ENCODE measurements around the gene GAST. TPM values are rescaled to one million over a fixed set of nuclear protein-coding genes. Genes with fewer than 3 reads are reported as not detected.

GAST gene
- polyA plus RNA-seq, 2 of the 4 experiments (the other 2 are of a cell fraction) = not detected

DNA sequence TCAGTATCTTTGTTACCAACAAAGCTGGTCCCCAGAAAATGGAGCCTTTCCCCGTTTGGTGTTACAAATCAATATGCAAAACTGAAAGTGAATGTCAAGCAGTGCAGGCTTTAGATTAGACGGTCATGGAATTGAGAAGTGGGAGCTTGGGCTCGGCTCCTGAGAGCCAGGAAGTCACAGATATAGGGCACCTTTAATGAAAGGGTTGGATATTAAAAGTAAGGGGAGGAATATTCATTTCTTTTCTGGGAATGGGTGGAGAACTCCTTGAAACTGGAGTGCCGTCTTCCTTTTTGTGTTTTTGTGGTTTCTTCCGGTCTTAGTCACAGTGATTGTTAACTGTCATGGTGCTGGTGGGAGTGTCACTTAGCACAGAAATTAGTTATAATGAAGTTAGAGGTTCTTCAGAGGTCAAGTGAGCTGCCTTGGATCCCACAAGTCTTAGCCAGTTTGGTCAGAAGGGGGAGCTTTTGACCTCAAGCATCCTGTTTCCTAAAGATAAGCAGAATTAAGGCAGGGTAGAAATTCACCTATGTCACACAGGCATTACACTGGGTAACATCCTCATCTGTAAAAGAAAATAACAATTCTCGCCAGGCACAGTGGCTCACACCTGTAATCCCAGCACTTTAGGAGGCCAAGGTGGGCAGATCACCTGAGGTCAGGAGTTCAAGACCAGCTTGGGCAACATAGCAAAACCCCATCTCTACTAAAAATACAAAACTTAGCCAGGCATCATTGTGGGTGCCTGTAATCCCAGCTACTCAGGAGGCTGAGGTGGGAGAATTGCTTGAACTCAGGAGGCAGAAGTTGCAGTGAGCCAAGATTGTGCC, 33.0 kb upstream of the GAST start (continued):
- TF ChIP-seq, protein P1, sequence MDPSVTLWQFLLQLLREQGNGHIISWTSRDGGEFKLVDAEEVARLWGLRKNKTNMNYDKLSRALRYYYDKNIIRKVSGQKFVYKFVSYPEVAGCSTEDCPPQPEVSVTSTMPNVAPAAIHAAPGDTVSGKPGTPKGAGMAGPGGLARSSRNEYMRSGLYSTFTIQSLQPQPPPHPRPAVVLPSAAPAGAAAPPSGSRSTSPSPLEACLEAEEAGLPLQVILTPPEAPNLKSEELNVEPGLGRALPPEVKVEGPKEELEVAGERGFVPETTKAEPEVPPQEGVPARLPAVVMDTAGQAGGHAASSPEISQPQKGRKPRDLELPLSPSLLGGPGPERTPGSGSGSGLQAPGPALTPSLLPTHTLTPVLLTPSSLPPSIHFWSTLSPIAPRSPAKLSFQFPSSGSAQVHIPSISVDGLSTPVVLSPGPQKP (IDR thresholded peaks at IDR 0.05; ENCODE audit: low read depth, low read length) = no peak
- no peak for TF ChIP-seq RFX5 (IDR thresholded peaks at IDR 0.05)
- TF ChIP-seq, protein P2, sequence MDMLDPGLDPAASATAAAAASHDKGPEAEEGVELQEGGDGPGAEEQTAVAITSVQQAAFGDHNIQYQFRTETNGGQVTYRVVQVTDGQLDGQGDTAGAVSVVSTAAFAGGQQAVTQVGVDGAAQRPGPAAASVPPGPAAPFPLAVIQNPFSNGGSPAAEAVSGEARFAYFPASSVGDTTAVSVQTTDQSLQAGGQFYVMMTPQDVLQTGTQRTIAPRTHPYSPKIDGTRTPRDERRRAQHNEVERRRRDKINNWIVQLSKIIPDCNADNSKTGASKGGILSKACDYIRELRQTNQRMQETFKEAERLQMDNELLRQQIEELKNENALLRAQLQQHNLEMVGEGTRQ (IDR thresholded peaks at IDR 0.05) = no peak

DNA sequence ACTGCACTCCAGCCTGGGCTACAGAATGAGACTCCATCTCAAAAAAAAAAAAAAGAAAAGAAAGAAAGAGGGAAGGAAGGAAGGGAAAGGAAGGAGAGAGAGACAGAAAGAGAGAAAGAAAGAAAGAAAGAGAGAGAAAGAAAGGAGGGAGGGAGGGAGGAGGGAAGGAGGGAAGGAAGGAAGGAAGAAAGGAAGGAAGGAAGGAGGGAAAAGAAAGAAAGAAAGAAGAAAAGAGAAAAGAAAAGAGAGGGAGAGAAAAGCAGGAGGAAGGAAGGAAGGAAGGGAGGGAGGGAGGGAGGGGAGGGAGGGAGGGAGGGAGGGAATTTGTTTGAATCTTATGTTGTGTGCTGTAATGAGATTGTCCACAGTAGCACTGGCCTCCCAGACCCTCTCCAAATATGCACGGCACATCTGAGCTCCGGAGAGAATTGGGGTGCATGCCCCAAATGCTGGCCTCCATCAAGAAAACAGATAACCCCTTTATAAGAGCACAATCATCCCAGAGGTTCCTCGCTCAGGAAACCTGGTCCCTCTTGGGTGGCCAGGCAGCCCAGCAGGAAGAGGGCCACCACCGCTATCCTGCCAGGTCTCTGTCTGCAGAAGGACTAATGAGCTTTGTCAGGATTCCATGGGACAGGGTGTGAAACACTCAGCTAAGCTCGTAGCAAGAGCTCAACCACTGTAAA, 32.2 kb upstream of the GAST start:
- ATAC-seq (no peak), FAIRE-seq (no peak), DNase-seq (ENCODE audit: low read depth in 1 of 2, low spot score in 1 of 2) (no peak)
- peaks cover 46% of the 10 kb centered on the region for H3K4me1 ChIP-seq
- no peak overlapping the region for H3K4me2 ChIP-seq
- TF ChIP-seq RCOR1 (IDR thresholded peaks at IDR 0.05; ENCODE audit: low read depth, low read length) (no peak), POLR2AphosphoS2 (conservative IDR thresholded peaks at IDR 0.05; ENCODE audit: low read length) (no peak), EP300 (IDR thresholded peaks at IDR 0.05) (no peak), BHLHE40 (IDR thresholded peaks at IDR 0.05; ENCODE audit: low read depth, low read length) (no peak)
- H3K4me3 ChIP-seq = no peak overlapping the region
- POLR2A ChIA-PET = interaction anchor here (0.6 to 6.4 kb wide), 2 partner anchors 8 to 10 kb away, joined by 3 to 258 read pairs; partner anchors contain the start of gene EIF1
- peak overlapping the region in 1 of 2 experiments; percentile 83; a peak in 3 of 6 replicates for H3K27ac ChIP-seq
- 89% methylated on average over 5 of the region's 5 CpGs for WGBS (ENCODE audit: missing lambda C conversion rate)
- no peaks in the 10 kb centered on the region for H3K9me3 ChIP-seq
- CTCF ChIA-PET = interaction anchor here (0.6 to 18.1 kb wide), 10 partner anchors 10 to 1147 kb away, joined by 3 to 329 read pairs (median 4); partner anchors contain the start of gene EIF1

DNA sequence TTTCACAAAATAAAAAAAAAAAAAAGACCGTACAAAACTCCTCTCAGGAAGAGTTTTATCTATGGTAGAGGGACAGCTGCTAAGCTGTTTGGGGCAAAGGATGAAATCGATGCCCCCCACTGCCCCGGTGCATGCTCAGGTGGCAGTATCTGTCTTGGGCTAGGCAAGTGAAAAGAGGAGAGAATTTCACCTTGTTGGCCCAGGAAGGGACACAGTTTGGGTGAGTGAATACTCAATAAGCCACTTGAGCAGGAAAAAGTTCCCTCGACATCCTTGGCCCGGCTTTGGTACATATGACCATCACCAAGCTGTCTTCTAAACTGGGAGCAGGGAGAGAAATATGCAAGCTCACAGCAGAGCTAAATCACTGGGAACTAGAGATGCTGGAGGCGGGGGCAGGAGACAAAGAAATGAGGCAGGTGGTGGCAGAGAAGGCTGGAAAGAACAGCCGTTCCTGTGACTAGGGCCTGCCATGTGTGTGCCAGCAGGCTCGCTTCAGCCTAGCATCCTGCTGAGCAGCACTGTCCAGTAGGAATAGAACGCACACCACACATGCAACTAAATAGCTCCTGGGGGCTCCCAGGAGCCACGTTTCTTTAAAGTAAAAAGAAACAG, 31.6 kb upstream of the GAST start:
- Histone ChIP-seq H3K27ac (peak overlapping the region in 1 of 2 experiments; percentile 83; a peak in 2 of 6 replicates), H3K4me1 (peaks cover 40% of the 10 kb centered on the region), H3K9me3 (no peaks in the 10 kb centered on the region), H3K4me3 (no peak overlapping the region), H3K4me2 (no peak overlapping the region)
- POLR2A ChIA-PET = interaction anchor here (0.6 to 6.4 kb wide), 2 partner anchors 8 to 9 kb away, joined by 3 to 258 read pairs; partner anchors contain the start of gene EIF1
- CTCF ChIA-PET = interaction anchor here (0.6 to 18.1 kb wide), 7 partner anchors 9 to 1148 kb away, joined by 3 to 329 read pairs (median 5); partner anchors contain the start of gene EIF1
- ATAC-seq (no peak), DNase-seq (ENCODE audit: low read depth in 1 of 2, low spot score in 1 of 2) (no peak), FAIRE-seq (no peak)
- 78% methylated on average over 10 of the region's 10 CpGs for WGBS (ENCODE audit: missing lambda C conversion rate)
- TF ChIP-seq CHD4 (IDR thresholded peaks at IDR 0.05; ENCODE audit: borderline replicate concordance) = no peak
- no peak for TF ChIP-seq EHMT2 (IDR thresholded peaks at IDR 0.05; ENCODE audit: low read depth)
- no peak for TF ChIP-seq POLR2AphosphoS2 (conservative IDR thresholded peaks at IDR 0.05; ENCODE audit: low read length)
- no peak for TF ChIP-seq PHF8 (IDR thresholded peaks at IDR 0.05; ENCODE audit: borderline replicate concordance, low read depth)
- TF ChIP-seq JUNB (IDR thresholded peaks at IDR 0.05) = no peak
- TF ChIP-seq NR3C1 (IDR thresholded peaks at IDR 0.05) = no peak
- TF ChIP-seq POLR2A (IDR thresholded peaks at IDR 0.05; ENCODE audit: low read length) = no peak
- TF ChIP-seq ZFP36 (IDR thresholded peaks at IDR 0.05; ENCODE audit: borderline replicate concordance, partially characterized antibody) = no peak

DNA sequence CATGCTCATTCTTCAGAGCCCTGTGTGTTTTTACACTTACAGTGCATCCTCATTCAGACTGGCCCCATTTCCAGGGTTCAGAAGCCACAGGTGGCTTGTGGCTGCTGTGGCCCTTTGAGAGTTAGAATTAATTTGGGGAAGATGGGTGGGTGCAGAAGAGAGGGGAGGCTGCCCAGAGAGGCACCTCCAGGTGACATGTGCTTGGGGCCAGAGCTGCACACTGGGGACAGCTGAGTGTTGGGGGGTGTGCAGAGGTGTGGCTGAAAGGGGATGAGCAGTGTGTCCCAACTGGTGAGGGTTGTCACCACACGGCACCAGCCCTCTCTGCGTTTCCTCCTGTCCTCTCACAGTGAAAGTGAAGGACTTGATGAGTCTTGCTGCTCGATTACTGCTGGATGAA, 30.4 kb upstream of the GAST start:
- Histone ChIP-seq H3K9me3 (no peaks in the 10 kb centered on the region), H3K27ac (no peak overlapping the region; a peak in 1 of 6 replicates), H3K4me2 (no peak overlapping the region), H3K4me1 (peaks cover 27% of the 10 kb centered on the region), H3K4me3 (no peak overlapping the region)
- POLR2A ChIA-PET = interaction anchor here (6.4 kb wide), 1 partner anchor 8 kb away, joined by 258 read pairs; the partner anchor contains the start of gene EIF1
- CTCF ChIA-PET = interaction anchor here (0.6 to 18.1 kb wide), 5 partner anchors 8 to 1380 kb away, joined by 3 to 329 read pairs (median 38); partner anchors contain the start of gene EIF1
- no peak for FAIRE-seq
- 94% methylated on average over 3 of the region's 3 CpGs for WGBS (ENCODE audit: missing lambda C conversion rate)
- no peak for DNase-seq (ENCODE audit: low read depth in 1 of 2, low spot score in 1 of 2)
- ATAC-seq = no peak
- no peak for TF ChIP-seq HDAC2 (IDR thresholded peaks at IDR 0.05)
- TF ChIP-seq, protein P2 (IDR thresholded peaks at IDR 0.05) = no peak
- TF ChIP-seq, protein P3, sequence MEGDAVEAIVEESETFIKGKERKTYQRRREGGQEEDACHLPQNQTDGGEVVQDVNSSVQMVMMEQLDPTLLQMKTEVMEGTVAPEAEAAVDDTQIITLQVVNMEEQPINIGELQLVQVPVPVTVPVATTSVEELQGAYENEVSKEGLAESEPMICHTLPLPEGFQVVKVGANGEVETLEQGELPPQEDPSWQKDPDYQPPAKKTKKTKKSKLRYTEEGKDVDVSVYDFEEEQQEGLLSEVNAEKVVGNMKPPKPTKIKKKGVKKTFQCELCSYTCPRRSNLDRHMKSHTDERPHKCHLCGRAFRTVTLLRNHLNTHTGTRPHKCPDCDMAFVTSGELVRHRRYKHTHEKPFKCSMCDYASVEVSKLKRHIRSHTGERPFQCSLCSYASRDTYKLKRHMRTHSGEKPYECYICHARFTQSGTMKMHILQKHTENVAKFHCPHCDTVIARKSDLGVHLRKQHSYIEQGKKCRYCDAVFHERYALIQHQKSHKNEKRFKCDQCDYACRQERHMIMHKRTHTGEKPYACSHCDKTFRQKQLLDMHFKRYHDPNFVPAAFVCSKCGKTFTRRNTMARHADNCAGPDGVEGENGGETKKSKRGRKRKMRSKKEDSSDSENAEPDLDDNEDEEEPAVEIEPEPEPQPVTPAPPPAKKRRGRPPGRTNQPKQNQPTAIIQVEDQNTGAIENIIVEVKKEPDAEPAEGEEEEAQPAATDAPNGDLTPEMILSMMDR (IDR thresholded peaks at IDR 0.05) = no peak
- TF ChIP-seq SREBF2 (IDR thresholded peaks at IDR 0.05) = no peak
- TF ChIP-seq, protein P4, sequence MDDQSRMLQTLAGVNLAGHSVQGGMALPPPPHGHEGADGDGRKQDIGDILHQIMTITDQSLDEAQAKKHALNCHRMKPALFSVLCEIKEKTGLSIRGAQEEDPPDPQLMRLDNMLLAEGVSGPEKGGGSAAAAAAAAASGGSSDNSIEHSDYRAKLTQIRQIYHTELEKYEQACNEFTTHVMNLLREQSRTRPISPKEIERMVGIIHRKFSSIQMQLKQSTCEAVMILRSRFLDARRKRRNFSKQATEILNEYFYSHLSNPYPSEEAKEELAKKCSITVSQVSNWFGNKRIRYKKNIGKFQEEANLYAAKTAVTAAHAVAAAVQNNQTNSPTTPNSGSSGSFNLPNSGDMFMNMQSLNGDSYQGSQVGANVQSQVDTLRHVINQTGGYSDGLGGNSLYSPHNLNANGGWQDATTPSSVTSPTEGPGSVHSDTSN (IDR thresholded peaks at IDR 0.05) = no peak
- TF ChIP-seq ZFP36 (IDR thresholded peaks at IDR 0.05; ENCODE audit: borderline replicate concordance, partially characterized antibody) = no peak
- TF ChIP-seq JUN (IDR thresholded peaks at IDR 0.05) = no peak
- no peak for TF ChIP-seq NFE2L2 (conservative IDR thresholded peaks at IDR 0.05; ENCODE audit: low read length)
- TF ChIP-seq RARB (CRISPR knock-in tag; IDR thresholded peaks at IDR 0.05) = no peak
- no peak for TF ChIP-seq ESRRA (IDR thresholded peaks at IDR 0.05; ENCODE audit: borderline replicate concordance, low read length)
- TF ChIP-seq POLR2AphosphoS2 (conservative IDR thresholded peaks at IDR 0.05; ENCODE audit: low read length) = no peak

All from A549 (cell line).